ENCODE results near the gene SDR42E2.
"Not testable (repeated sequence)": the region's sequence is repeated elsewhere in the genome, so short reads cannot be mapped to it uniquely, and the experiment has no call there.

Gene SDR42E2

DNA sequence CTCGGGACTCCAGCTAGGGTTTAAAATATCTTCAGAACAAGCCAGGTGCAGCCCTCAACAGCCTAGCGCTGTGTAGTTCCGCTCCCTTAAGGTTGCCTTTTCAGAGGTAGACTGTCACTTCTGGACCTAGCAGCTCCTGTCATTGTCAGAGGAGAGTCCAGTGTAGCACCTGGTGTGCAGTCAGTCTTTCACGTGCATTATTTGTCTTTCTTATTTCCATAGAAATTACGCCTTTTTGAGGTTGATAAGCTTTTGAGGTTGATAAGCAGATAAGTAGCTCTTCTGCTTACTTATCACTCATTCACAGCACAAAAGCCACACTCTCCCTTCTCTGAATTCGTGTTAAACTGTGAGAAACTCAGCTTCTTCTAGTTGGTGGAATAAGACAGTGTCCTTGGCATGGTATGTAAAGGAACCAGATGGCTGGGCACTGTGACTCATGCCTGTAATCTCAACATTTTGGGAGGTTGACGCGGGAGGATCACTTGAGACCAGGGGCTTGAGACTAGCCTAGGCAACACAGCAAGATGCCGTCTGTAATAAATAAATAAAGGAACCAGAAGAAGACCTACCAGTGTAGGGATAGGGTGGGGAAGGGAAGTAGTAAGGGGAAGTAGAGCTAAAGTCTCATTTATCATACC lies 54.0 kb downstream of the SDR42E2 start:
- DNase-seq, result no peak

DNA sequence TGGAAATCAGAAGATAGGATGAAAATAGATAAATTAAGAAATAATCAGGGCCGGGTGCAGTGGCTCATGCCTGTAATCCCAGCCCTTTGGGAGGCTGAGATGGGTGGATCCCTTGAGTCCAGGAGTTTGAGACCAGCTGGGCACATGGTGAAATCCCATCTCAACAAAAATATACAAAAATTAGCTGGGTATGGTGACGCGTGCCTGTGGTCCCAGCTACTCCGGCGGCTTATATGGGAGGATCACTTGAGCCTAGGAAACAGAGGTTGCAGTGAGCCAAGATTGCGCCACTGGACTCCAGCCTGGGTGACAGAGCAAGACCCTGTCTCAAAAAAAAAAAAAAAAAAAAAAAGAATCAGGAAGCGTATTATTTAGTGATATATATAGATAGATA lies 54.5 kb downstream of the SDR42E2 start:
- DNase-seq, result not testable (repeated sequence)

DNA sequence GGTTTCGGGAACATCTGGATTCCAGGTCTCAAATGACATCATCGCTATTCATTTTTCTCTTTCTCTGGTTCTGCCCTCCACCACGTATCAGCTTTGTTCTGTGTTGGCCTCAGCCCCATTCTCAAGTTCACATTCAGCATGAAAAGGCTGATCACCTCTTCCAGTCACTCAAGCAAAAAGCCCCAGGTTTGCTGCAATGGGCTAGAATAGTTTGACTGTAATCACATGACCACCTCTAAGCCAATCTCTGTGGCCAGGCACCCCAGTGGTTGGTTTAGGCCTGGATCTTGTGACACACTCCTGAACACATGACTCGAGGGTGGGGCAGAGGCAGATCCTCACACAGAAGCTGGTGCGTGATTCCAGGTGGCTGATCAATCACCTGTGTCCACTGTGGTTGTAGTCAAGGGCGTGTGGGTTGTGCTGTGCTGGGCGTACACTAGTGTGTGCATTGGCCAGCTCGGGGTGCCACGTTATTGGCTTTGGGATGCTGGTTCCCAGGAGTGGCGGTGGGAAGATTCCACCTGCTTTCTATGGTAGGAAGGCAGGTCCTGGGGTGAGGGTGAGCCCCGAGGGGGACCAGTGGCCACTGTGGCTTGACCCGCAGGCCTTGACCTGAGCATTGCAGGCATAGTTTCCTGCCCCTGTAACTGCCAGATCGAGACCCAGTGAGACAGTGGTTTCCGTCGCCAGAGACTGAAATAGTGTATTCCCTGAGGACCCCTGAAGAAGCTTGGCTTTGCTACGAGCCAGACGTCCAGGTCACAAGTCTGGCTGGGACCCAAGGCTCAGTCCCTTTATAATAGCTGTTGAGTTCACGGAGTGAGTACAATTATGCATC lies 55.8 kb downstream of the SDR42E2 start:
- no peak for DNase-seq

DNA sequence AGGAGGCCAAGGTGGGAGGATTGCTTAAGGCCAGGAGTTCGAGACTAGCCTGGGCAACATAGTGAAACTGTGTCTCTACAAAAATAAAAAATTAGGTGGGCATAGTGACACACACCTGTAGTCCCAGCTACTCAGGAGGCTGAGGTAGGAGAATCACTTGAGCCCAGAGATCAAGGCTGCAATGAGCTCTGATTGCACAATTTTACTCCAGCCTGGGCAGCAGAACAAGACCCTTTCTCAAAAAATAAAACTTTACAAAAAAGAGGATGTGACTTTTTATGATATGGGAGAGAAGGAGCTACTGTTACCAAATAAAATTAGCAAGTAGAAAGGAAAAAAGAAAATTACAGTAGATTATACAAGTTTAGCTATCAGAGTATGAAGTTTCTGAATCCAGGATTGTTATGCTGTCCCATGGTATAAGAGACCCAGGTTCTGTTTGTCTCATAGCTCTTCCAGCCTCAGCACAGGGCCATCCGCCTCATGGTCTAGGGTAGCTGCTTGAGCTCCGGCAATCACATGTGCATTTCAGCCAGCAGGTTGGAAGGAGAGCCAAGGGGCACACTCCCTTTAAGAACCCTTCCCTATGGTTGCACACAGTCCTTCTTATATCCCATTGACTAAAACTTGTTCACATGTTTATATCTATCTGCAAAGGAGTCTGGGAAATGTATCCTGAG lies 57.2 kb downstream of the SDR42E2 start:
- DNase-seq, result no peak

DNA sequence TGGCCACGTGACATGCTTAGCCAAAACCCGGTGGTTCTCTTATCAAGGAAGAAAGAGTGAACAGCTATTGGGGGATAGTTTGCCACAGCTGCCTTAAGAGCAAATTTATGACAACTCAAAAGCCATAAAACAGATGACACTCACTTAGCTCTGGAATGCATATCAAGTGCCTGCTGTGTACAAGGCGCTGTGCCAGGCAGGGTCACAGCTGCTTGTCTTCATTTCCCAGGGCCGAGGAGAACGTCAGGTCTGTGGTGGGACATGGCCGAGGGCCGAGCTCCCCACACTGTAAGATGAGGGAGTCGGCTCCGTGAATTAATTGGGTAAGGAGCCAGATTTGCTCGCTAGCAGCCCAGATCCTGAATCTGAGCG lies 57.7 kb downstream of the SDR42E2 start:
- DNase-seq, result no peak

DNA sequence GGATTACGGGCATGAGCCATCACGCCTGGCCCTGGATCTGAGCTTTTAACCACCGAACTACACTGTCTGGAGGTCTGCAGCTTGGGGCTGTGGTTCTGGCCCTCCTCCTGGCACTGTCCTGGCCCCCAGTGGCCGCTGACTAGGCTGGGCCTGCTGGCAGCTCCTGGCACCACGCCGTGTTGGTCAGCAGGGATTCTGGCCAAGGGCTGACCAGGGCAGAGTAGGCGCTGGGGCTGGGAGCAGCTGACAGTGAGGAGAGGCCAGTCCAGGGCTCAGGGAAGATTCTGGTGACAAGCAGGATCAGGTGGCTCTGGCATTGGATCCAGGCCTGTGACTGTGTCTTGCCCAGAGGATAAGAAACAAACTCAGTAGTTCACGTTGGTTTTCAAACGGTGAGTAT lies 58.4 kb downstream of the SDR42E2 start:
- DNase-seq, result no peak

DNA sequence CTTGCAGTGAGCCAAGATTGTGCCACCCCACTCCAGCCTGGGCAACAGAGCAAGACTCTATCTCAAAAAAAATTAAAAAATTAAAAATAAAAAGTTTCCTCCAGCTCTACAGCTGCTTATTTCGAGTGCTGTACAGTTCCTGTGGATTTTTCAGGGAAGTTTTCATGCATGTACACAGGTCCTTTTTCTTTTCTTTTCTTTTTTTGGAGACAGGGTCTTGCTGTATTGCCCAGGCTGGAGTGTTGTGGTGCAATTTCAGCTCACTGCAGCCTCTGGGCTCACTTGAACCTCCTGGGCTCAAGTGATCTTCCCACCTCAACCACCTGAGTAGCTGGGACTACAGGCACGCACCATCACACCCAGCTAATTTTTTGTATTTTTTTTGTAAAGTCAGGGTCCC lies 59.7 kb downstream of the SDR42E2 start:
- DNase-seq, result no peak

DNA sequence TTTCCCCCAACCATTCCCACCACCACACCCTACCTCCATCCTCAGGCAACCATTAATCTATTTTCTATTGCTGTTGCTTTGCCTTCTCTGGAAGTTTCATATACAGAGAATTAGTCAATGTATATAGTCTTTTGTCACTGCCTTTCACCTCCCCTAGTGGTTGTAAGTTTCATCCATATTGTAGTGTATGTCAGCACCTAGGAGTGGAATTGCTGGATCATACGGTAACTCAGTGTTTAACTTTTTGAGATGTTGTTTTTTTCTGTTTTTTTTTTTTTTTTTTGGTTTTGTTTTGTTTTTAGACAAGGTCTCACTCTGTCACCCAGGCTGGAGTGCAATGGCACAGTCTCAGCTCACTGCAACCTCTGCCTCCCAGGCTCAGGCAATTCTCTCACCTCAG lies 60.7 kb downstream of the SDR42E2 start:
- DNase-seq, result no peak

DNA sequence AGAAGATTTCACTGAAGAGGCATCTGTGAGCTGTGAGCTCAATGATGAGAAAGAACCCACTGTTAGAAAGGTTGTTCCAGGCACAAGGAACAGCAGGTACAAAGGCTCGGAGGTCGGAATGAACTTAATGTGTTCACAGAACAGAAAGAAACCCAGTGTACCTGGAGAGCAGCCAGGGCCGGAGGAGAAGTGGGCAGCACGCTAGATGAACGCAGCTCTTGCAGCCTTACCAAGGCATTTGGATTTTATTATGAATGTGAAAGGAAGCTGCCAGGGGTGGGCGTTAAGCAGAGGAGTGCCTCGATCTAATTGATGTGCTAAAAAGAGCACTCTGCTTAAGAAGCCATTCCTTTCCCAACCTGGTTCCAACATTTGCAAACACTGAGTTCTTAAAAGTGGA lies 62.8 kb downstream of the SDR42E2 start:
- DNase-seq, result no peak

DNA sequence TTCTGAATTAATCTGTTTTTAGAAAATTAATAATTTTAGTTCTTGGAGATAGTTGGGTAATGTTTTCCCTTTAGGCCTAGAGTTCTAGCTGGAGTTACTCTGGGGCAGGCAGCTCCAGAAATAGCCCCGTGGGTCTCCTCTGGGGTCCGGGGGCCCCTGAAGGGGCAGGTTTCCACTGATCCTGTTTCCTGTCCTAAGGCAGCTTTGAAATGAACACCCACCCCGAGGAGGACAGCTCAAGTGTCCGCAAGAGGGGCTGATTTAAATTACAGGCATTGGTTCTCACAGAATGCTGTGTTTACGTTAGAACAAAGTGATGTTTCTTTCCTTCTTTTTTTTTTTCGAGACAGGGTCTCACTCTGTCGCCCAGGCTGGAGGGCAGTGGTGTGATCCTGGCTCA lies 67.6 kb downstream of the SDR42E2 start:
- no peak for DNase-seq

DNA sequence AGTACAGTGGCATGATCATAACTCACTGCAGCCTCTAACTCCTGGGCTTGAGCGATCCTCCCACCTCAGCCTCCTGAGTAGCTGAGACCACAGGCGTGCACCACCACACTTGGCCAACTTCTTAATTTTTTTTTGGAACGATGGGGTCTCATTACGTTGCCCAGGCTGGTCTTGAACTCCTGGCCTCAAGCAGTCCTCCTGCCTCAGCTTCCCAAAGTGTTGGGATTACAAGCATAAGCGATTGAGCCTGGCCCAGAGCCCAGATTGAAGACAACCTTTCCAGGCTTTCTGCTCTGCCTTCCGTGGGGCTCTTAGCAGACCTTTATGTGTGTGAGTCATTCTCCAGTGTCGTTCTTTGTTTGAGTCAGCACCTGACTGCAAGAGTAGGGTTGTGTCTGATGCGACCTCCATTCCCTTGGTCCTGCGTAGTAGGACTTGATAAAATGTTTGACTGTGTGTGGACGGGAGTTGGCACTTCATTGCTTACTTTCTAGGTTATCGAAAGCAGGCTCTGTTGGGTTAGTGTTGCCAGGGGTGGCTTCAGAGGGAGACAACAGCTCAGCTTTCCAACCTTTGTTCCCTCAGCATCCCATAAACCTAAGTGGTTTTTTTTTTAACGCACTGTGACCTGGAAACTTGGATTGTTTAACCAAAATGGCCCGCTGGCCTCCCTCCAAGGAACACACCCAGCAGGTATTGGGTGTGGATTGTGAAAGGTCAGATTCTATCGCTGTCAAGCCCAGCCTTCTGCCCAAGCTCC lies 70.2 kb downstream of the SDR42E2 start:
- DNase-seq, result peak; percentile 69

DNA sequence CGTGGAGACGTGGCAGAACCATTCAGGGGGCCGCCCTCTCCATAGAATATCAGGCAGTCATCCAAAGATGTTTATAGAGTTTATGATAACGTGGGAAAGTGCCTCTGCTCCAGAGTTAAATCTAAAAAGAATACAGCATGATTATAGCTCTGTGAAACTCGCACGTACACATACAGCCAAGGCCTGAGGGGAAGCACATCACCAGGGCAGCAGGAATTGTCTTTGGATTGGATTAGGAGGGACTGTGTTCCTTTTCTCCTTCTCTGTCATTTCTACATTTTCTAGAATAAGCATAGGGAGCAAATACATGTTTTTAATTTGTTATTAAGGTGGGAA lies 70.7 kb downstream of the SDR42E2 start:
- no peak for DNase-seq

DNA sequence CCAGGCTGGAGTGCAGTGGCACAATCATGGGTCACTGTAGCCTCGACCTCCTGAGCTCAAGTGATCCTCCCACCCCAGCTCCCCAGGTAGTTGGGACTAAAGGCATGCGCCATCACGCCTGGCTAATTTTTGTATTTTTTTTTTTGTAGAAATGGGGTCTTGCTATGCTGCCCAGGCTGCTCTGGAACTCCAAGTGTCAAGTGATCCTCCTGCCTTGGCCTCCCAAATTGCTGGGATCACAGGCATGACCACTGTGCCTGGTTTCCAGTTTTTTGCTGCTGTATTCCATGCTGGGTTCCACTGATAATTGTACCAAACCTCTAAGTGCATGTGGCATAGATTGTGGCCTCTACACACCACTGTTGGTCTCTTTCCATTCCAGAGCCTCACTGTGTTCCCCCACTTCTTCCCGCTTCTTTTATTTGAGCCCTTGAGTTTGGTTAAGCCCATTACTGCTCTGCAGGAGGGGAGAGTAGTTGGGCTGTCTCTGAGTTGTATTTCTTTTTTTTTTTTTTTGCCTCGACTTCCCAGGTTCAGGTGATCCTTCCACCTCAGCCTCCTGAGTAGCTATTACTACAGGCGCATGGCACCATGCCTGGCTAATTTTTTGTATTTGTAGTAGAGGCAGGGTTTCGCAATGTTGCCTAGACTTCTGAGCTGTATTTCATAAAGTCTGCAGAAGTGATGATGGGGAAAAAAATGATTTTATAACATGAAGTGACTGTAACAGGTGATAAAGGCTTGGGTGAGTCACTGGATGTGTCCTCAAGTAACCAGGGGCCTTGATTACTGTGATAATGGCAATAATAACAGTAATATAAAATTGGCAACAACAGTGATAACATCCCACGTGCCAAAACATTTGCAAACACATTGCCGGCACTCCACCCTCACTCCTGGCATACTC lies 73.8 kb downstream of the SDR42E2 start:
- DNase-seq, result no peak

DNA sequence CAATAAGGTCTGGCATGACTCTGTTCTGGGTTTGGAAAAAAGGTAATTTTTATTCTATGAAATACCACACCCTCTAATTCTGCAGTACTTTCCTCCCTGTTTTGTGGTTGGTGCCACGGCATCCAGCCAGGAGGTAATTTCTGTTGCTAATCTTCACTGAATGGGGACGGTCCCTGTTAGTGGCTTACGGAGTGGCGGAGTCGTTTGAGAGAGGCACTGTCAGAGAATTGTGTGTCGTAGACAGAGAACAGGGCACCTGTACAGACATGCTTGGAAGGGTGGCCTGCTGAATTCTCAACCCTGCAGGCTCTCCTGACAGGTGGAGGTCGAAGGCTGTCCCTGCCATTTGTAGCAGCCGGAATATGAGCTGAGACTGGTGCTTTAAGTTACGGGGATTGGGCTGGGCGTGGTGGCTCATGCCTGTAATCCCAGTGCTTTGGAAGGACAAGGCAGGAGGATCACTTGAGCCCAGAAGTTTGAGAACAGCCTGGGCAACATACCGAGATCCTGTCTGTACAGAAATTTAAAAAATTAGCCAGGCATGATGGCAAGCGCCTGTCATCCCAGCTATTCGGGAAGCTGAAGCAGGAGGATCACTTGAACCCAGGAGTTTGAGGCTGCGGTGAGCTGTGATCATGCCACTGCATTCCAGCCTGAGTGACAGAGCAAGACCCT lies 77.0 kb downstream of the SDR42E2 start:
- peak; percentile 19 for DNase-seq

DNA sequence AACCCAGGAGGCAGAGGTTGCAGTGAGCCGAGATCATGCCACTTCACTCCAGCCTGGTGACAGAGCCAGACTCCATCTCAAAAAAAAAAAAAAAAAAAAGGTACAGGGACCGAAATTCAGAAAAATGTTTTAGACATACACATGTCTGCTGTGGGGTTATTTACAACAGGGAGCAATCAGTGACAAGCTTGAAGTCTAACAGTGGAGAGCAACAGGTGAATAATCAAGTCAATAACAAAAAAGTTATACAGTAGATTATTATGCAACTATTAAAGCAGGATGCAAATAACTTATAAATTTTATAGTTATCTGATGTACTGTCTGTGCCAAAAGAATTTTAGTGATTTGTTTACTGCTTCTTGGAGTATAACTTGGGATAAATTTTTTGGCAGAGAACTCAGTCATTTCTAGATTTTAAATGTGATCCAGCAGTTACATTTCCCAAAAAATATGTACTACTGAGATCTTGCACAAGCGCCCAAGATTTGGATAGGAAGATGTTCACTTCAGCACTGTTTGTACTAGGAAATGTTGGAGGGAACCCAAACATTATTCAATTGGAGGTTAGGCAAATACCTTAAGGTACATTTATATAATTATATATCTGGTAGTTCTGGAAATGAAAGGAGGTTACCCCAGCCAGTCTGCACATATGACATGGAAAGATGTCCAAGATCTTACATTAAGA lies 77.9 kb downstream of the SDR42E2 start:
- DNase-seq, result no peak
